Ovary (tissue), 9 donors: ENCODE measurements around the gene CCDC40. TPM values are rescaled to one million over a fixed set of nuclear protein-coding genes. Genes with fewer than 3 reads are reported as not detected.

ENCODE experiments used
- DNase-seq, 5 donors: peaks; one replicate each; pipeline ENCODE4 v3.0.0-alpha.2; 2019 to 2020
- H3K27ac ChIP-seq, 2 donors: fragments of 200-600 bp; one replicate each; pipeline versions ENCODE4 v1.5.1 to v1.8.0; 2019 to 2022
- H3K27me3 ChIP-seq: fragments of 200-600 bp; one replicate; pipeline ENCODE4 v1.8.0; 2022
- H3K36me3 ChIP-seq: fragments of 200-600 bp; sonication (generic); one replicate; pipeline ENCODE4 v1.5.1; 2019
- H3K4me1 ChIP-seq: one replicate; pipeline ENCODE4 v1.8.1; 2013; ENCODE audit warnings: mild to moderate bottlenecking, moderate library complexity; ENCODE audit not compliant: insufficient read depth
- H3K4me3 ChIP-seq: fragments of 200-600 bp; sonication (generic); one replicate; pipeline ENCODE4 v1.5.1; 2017
- H3K9me3 ChIP-seq, 2 donors: fragments of 200-600 bp in 1 of 2; sonication (generic) in 1 of 2; one replicate each; pipeline versions ENCODE4 v1.5.1 to v1.8.1; 2013 to 2019; ENCODE audit warnings: mild to moderate bottlenecking in 1 of 2, moderate library complexity in 1 of 2
- EP300 ChIP-seq: sonication (generic); formaldehyde crosslinking; IDR thresholded peaks from one replicate; pipeline ENCODE4 v1.6.1; 2017; ENCODE audit warnings: antibody characterized with exemption
- POLR2A ChIP-seq: fragments of 450-650 bp; IDR thresholded peaks from one replicate; pipeline ENCODE4 v1.6.1; 2017; ENCODE audit warnings: antibody characterized with exemption, mild to moderate bottlenecking, moderate library complexity
- WGBS, 3 donors: extraction: QIAGEN DNeasy Blood & Tissue Kit in 1 of 3; methylation state at CpG; one replicate each; pipeline versions ENCODE4 v1.1.5 to v1.1.7; 2013 to 2017; 5-methylcytosine and 5-hydroxymethylcytosine counted together
- intact Hi-C, 4 donors: fragments of 100-400 bp; cut with DNase I; formaldehyde crosslinking; loops; one replicate each; pipeline versions ENCODE4 v1.11.0 to v1.15.1; 2022 to 2023
- polyA plus RNA-seq, 2 donors: library from polyadenylated mRNA; stranded (reverse); fragments of 200-250 nt in 1 of 2; fragments of 350-450 nt in 1 of 2; fragmentation: Illumina TruSeq in 1 of 2; extraction: RNeasy Lipid Tissue Mini Kit (QIAGEN cat#74804) in 1 of 2; gene quantifications; one replicate each; pipeline ENCODE4 v1.2.3, GENCODE V29; 2013 to 2014
- total RNA-seq, 7 donors: library from RNA; depleted of rRNA in 2 of 7; stranded (reverse); fragments of >200 nt in 2 of 7; fragmentation: NEBNext Ultra II Directional in 3 of 7; extraction: Animal tissue kit (Norgen Biotek cat#: 25700) in 3 of 7; gene quantifications; one replicate each; pipeline versions ENCODE4 v1.1.0 to v1.2.4, GENCODE V29; 2016 to 2023
- TF ChIP-seq, protein P1 (sequence below), 3 donors: fragments of 450-650 bp in 2 of 3; fragments of 200-600 bp in 1 of 3; IDR thresholded peaks; one replicate each; pipeline versions ENCODE4 v1.5.1 to v1.8.0; 2016 to 2022; ENCODE audit warnings: antibody characterized with exemption in 3 of 3, mild to moderate bottlenecking in 1 of 3
- donor health status: DM: no; HTN: no; CAD: no; lungs with moderate emphysema.
- donor health status: DM: no; HTN: no; CAD: no.
- donor health status: Bipolar disorder and iron deficiency.
- donor health status: DM: yes; HTN: yes; CAD: no.
- donor health status: DM: no; HTN: no; CAD: no.
- donor health status: DM: yes; HTN: yes; CAD: no.

The CCDC40 gene
- total and polyA plus RNA-seq, 9 donors, result 1.5 to 27.8 (median 6.0) TPM

DNA sequence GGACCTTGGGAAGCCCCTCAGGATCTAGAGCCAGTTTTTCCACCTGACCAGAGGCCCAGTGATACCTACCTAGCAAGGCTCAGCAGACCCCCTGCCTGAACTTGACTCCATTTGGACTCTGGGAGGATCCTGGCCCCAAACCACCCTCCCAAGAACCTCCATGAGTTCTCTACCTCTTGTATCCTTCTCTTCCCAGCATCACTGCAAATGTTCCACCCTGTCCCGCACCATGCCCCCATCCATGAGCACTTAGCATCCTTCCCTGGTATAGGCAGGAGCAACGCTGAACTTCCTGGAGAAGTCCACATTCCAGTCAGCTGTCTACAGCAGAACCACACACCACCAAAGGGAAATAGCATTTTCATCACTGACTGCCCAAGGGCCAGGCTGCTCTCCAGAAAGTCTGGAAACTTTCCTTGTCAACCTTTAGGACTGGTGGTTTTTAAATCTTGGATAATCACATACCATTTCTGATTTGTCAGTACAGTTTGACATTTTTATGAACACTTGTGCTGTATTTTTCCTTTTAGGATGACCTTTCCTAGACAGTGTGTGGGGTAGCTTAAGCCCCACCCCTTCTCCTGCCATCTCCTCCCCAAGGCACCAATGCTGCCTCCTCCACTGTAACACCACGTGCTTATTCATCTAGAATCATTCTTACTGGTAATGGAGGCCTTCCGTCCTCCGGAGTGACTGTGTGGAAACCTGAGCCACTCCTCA, 96.6 kb downstream of the CCDC40 start:
- Histone ChIP-seq H3K36me3 (peaks cover 2% of the 10 kb centered on the region), H3K4me1 (no peaks in the 10 kb centered on the region), H3K27ac (no peak overlapping the region), H3K9me3 (no peaks in the 10 kb centered on the region), H3K27me3 (no peaks in the 10 kb centered on the region), H3K4me3 (no peak overlapping the region)
- intact Hi-C loops, result no loop called here
- DNase-seq, result no peak
- 74 to 82% (median 80%) methylated on average over 5 of the region's 5 CpGs for WGBS, 3 donors
- TF ChIP-seq EP300 (no peak), POLR2A (no peak)
- TF ChIP-seq, protein P1, sequence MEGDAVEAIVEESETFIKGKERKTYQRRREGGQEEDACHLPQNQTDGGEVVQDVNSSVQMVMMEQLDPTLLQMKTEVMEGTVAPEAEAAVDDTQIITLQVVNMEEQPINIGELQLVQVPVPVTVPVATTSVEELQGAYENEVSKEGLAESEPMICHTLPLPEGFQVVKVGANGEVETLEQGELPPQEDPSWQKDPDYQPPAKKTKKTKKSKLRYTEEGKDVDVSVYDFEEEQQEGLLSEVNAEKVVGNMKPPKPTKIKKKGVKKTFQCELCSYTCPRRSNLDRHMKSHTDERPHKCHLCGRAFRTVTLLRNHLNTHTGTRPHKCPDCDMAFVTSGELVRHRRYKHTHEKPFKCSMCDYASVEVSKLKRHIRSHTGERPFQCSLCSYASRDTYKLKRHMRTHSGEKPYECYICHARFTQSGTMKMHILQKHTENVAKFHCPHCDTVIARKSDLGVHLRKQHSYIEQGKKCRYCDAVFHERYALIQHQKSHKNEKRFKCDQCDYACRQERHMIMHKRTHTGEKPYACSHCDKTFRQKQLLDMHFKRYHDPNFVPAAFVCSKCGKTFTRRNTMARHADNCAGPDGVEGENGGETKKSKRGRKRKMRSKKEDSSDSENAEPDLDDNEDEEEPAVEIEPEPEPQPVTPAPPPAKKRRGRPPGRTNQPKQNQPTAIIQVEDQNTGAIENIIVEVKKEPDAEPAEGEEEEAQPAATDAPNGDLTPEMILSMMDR (IDR thresholded peaks at IDR 0.05), result no peak

DNA sequence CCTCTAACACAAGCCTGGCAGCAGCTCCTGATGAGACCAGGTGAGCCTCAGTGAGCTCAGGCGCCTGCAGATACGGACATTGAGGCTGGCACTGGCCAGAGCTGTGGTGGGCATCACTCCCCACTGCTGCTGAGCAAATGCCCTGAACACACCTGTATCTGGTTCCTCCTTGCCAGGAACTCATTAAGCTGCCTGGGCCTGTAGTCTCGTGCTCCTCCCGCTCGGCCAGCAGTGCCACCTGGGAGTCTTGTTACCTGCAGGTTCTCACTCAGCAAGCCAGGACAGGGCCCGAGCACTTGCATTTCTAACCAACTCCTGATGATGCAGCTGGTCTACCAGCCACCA, 97.2 kb downstream of the CCDC40 start:
- Histone ChIP-seq H3K36me3 (peaks cover 2% of the 10 kb centered on the region), H3K27me3 (no peaks in the 10 kb centered on the region), H3K27ac (no peak overlapping the region), H3K4me1 (no peaks in the 10 kb centered on the region), H3K9me3 (no peaks in the 10 kb centered on the region), H3K4me3 (no peak overlapping the region)
- TF ChIP-seq, protein P1 (IDR thresholded peaks at IDR 0.05), result no peak
- TF ChIP-seq EP300, result no peak
- no peak for TF ChIP-seq POLR2A
- intact Hi-C loops, result no loop called here
- no peak for DNase-seq
- WGBS, 3 donors, result 93 to 95% (median 94%) methylated on average over 6 of the region's 6 CpGs

DNA sequence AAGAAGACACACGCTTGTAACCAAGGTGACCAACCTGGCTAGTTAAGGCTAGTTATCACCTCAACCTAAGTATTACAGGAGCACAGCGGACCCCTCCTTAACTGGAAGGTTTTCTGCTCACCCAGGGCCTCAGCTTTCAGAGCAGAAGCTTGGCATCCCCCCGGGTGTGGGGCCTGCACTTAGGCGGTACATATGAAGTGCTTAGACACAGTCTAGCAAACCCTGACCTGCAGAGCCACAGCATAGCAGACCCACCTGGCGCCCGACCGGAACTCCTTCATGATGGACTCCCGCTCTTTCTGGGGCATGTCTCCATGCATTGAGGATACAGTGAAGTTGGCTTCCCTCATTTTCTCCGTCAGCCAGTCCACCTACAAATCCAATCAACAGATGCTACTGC, 100.7 kb downstream of the CCDC40 start:
- TF ChIP-seq, protein P1 (IDR thresholded peaks at IDR 0.05), result no peak
- TF ChIP-seq EP300, result no peak
- no peak for TF ChIP-seq POLR2A
- H3K4me1 ChIP-seq, result no peaks in the 10 kb centered on the region
- H3K27ac ChIP-seq, result no peak overlapping the region
- no peaks in the 10 kb centered on the region for H3K27me3 ChIP-seq
- intact Hi-C loops, result loop anchor here in 1 of 4 donors (5.0 kb wide), 1 partner anchor 1365 kb away; no protein-coding TSS in a partner anchor
- H3K4me3 ChIP-seq, result no peak overlapping the region
- DNase-seq, result no peak
- H3K9me3 ChIP-seq, result no peaks in the 10 kb centered on the region
- 89 to 94% (median 93%) methylated on average over 9 of the region's 9 CpGs for WGBS, 3 donors
- peaks cover 2% of the 10 kb centered on the region for H3K36me3 ChIP-seq

DNA sequence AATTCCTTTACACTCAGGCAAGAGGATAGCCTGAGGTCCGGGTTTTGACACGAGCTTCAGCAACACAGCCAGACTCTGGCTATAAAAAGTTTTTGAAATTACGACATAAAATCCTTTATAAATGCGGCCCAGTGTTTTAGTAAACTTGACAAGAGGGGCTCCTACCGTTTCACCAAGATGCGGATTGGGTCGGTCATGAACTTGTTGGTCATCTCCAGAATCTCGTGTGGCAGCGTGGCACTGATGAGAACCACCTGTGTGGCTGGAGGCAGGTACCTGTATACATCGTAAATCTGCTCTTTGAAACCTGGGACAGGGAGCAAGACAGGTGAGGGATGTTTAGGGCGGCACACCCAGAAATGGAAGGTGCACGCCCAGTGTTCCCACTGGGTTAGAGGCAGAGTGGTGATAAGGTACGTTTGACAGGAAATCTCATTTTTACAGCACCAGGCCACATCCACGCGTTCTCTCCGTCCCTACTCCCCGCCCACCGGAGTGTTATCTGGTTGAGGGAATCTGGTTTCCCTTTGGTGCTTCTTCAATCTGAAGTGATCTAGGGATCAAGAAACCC, 102.5 kb downstream of the CCDC40 start:
- DNase-seq, result no peak
- intact Hi-C loops, result loop anchor here in 1 of 4 donors (5.0 kb wide), 1 partner anchor 1367 kb away; no protein-coding TSS in a partner anchor
- no peaks in the 10 kb centered on the region for H3K9me3 ChIP-seq
- WGBS, 3 donors, result 89 to 90% (median 90%) methylated on average over 18 of the region's 18 CpGs
- H3K27me3 ChIP-seq, result no peaks in the 10 kb centered on the region
- H3K36me3 ChIP-seq, result peaks cover 2% of the 10 kb centered on the region
- no peaks in the 10 kb centered on the region for H3K4me1 ChIP-seq
- no peak overlapping the region for H3K27ac ChIP-seq
- TF ChIP-seq, protein P1 (IDR thresholded peaks at IDR 0.05), result no peak
- TF ChIP-seq POLR2A (no peak), EP300 (no peak)
- H3K4me3 ChIP-seq, result no peak overlapping the region
